Neural cell (in vitro differentiated cells): Measurements from ENCODE around the gene EIF5. TPM values are rescaled to one million over a fixed set of nuclear protein-coding genes. Genes with fewer than 3 reads are reported as not detected.

Experiments
- H2AFZ ChIP-seq: fragments of 200-600, 300-800 bp; sonication (generic), shearing (Covaris generic); 2 replicates; pipeline ENCODE4 v1.6.0; 2014; ENCODE audit warnings: low read depth, mild to moderate bottlenecking, antibody characterized with exemption, low read length, moderate library complexity
- H3F3A ChIP-seq: fragments of 200-600 bp; shearing (Covaris generic); 2 replicates; pipeline ENCODE4 v1.6.1; 2016; ENCODE audit warnings: mild to moderate bottlenecking, moderate library complexity, mixed read lengths, antibody characterized with exemption, low read length; ENCODE audit not compliant: insufficient read depth, poor library complexity, severe bottlenecking
- H3K27ac ChIP-seq: fragments of 200-600, 300-800 bp; sonication (generic), shearing (Covaris generic); 2 replicates; pipeline ENCODE4 v1.5.1; 2014; ENCODE audit warnings: mild to moderate bottlenecking, low read length, moderate library complexity
- H3K27me3 ChIP-seq: fragments of 300-800, 200-600 bp; sonication (generic), shearing (Covaris generic); 2 replicates; pipeline ENCODE4 v1.6.0; 2014; ENCODE audit warnings: mild to moderate bottlenecking, low read depth, low read length, moderate library complexity; ENCODE audit not compliant: insufficient read depth
- H3K36me3 ChIP-seq: fragments of 300-800, 200-600 bp; sonication (generic), shearing (Covaris generic); 2 replicates; pipeline ENCODE4 v1.5.1; 2014; ENCODE audit warnings: mild to moderate bottlenecking, antibody characterized with exemption, low read length, moderate library complexity; ENCODE audit not compliant: insufficient read depth
- H3K4me2 ChIP-seq: fragments of 300-800, 200-600 bp; sonication (generic), shearing (Covaris generic); 2 replicates; pipeline ENCODE4 v1.6.0; 2014; ENCODE audit warnings: mild to moderate bottlenecking, low read length
- H3K4me3 ChIP-seq: fragments of 300-800, 200-600 bp; sonication (generic), shearing (Covaris generic); 2 replicates; pipeline ENCODE4 v1.5.1; 2014; ENCODE audit warnings: mild to moderate bottlenecking, low read length, moderate library complexity
- H3K79me2 ChIP-seq: fragments of 200-600 bp; shearing (Covaris generic); replicated peaks from 2 replicates; pipeline ENCODE4 v1.6.0; 2014; ENCODE audit warnings: mild to moderate bottlenecking, low read length, moderate library complexity; ENCODE audit not compliant: insufficient read depth
- H3K9ac ChIP-seq: fragments of 300-800, 200-600 bp; sonication (generic), shearing (Covaris generic); 2 replicates; pipeline ENCODE4 v1.6.1; 2016; ENCODE audit warnings: mild to moderate bottlenecking, low read length, mixed read lengths
- H3K9me2 ChIP-seq: fragments of 200-600 bp; shearing (Covaris generic); 2 replicates; pipeline ENCODE4 v1.6.1; 2016; ENCODE audit warnings: mild to moderate bottlenecking, low read length, mixed read lengths; ENCODE audit not compliant: insufficient read depth
- H3K9me3 ChIP-seq: fragments of 200-600, 300-800 bp; sonication (generic), shearing (Covaris generic); 2 replicates; pipeline ENCODE4 v1.6.1; 2016; ENCODE audit warnings: mild to moderate bottlenecking, mixed run types, low read length, moderate library complexity, mixed read lengths
- H4K20me1 ChIP-seq: fragments of 200-600 bp; shearing (Covaris generic); 2 replicates; pipeline ENCODE4 v1.6.1; 2016; ENCODE audit warnings: mild to moderate bottlenecking, mixed run types; ENCODE audit not compliant: insufficient read depth
- CTCF ChIP-seq: fragments of 450-650 bp; IDR thresholded peaks from 2 replicates; pipeline ENCODE4 v1.5.1; 2014; ENCODE audit warnings: antibody characterized with exemption, mild to moderate bottlenecking, moderate library complexity; ENCODE audit not compliant: poor library complexity, severe bottlenecking
- EP300 ChIP-seq: fragments of 450-650 bp; conservative IDR thresholded peaks from 2 replicates; pipeline ENCODE4 v1.6.1; 2014; ENCODE audit warnings: antibody characterized with exemption, mild to moderate bottlenecking, moderate library complexity; ENCODE audit not compliant: poor library complexity, severe bottlenecking
- EZH2 ChIP-seq: fragments of 200-600, 300-800 bp; shearing (Covaris generic), sonication (generic); IDR thresholded peaks from 2 replicates; pipeline ENCODE4 v1.6.1; 2014; ENCODE audit warnings: antibody characterized with exemption, low read length, borderline replicate concordance, mild to moderate bottlenecking; ENCODE audit not compliant: insufficient read depth, poor library complexity, severe bottlenecking
- MXI1 ChIP-seq: fragments of 450-650 bp; conservative IDR thresholded peaks from 2 replicates; pipeline ENCODE4 v1.6.1; 2014; ENCODE audit warnings: antibody characterized with exemption, mild to moderate bottlenecking; ENCODE audit not compliant: poor library complexity, severe bottlenecking
- POLR2AphosphoS5 ChIP-seq: IDR thresholded peaks from 2 replicates; pipeline ENCODE4 v1.6.1; 2012
- RAD21 ChIP-seq: fragments of 450-650 bp; conservative IDR thresholded peaks from 2 replicates; pipeline ENCODE4 v1.6.1; 2014; ENCODE audit warnings: antibody characterized with exemption, mild to moderate bottlenecking, moderate library complexity
- REST ChIP-seq: IDR thresholded peaks from 2 replicates; pipeline ENCODE4 v1.6.1; 2012; ENCODE audit warnings: borderline replicate concordance
- SMC3 ChIP-seq: fragments of 450-650 bp; conservative IDR thresholded peaks from 2 replicates; pipeline ENCODE4 v1.6.1; 2014; ENCODE audit warnings: antibody characterized with exemption, mild to moderate bottlenecking, moderate library complexity; ENCODE audit not compliant: poor library complexity
- TAF1 ChIP-seq: IDR thresholded peaks from 2 replicates; pipeline ENCODE4 v1.6.1; 2012; ENCODE audit warnings: low read depth
- polyA plus RNA-seq: library from polyadenylated mRNA; depleted of rRNA; stranded (reverse); fragments of >200 nt; gene quantifications from 2 replicates; pipeline ENCODE4 v1.2.3, GENCODE V29; 2014

Gene EIF5
- polyA plus RNA-seq, 1 donor from 2014 or later: 188 TPM

- Histone ChIP-seq H4K20me1 (no peaks in the 10 kb centered on the region), H3K36me3 (no peaks in the 10 kb centered on the region), H3K4me2 (no peak overlapping the region), H3K79me2 (no peaks in the 10 kb centered on the region), H3K9me3 (no peaks in the 10 kb centered on the region), H3K9ac (no peak overlapping the region), H3K9me2 (no peaks in the 10 kb centered on the region), H3K4me3 (no peak overlapping the region), H2AFZ (no peak overlapping the region), H3K27me3 (no peaks in the 10 kb centered on the region), H3F3A (no peaks in the 10 kb centered on the region), H3K27ac (no peak overlapping the region)
- no peak for TF ChIP-seq REST
- no peak for TF ChIP-seq RAD21
- TF ChIP-seq SMC3: no peak
- TF ChIP-seq MXI1: no peak
- no peak for TF ChIP-seq CTCF
- no peak for TF ChIP-seq EZH2
- no peak for TF ChIP-seq POLR2AphosphoS5
- no peak for TF ChIP-seq TAF1
- TF ChIP-seq EP300: no peak
Measured at GRCh38 chr14:103374121-103374520, 40.1 kb downstream of the EIF5 start.

GRCh38 chr14:103377522-103378037, 43.5 kb downstream of the EIF5 start:
- Histone ChIP-seq H3K27me3 (no peaks in the 10 kb centered on the region), H3K4me3 (no peak overlapping the region), H3K4me2 (no peak overlapping the region), H3K79me2 (no peaks in the 10 kb centered on the region), H3F3A (no peaks in the 10 kb centered on the region), H3K36me3 (no peaks in the 10 kb centered on the region), H3K9me3 (no peaks in the 10 kb centered on the region), H3K9ac (no peak overlapping the region), H3K9me2 (no peaks in the 10 kb centered on the region), H3K27ac (no peak overlapping the region), H4K20me1 (no peaks in the 10 kb centered on the region), H2AFZ (no peak overlapping the region)
- TF ChIP-seq POLR2AphosphoS5 (no peak), EP300 (no peak)
